Measurements from ENCODE around the gene PEX14.

Gene PEX14

GRCh38 chr1:10612436-10613160, 137.8 kb downstream of the PEX14 start:
- H3K9me3 ChIP-seq (ENCODE audit: control insufficient read depth, low read length): no peaks in the 10 kb centered on the region
- peaks cover 5% of the 10 kb centered on the region for H3K36me3 ChIP-seq (ENCODE audit: control insufficient read depth, insufficient read depth, low read length)
- no peak overlapping the region for H3K27ac ChIP-seq (ENCODE audit: insufficient read depth, low read length, poor library complexity, severe bottlenecking)
- H3K4me1 ChIP-seq (ENCODE audit: control insufficient read depth, insufficient read depth, low read length, poor library complexity, severe bottlenecking): no peaks in the 10 kb centered on the region
- no peak for DNase-seq
- H3K27me3 ChIP-seq (replicated peaks; ENCODE audit: control insufficient read depth, insufficient read depth, low read length, poor library complexity, severe bottlenecking): no peaks in the 10 kb centered on the region
- no peak overlapping the region for H3K4me3 ChIP-seq (ENCODE audit: insufficient read depth, low read depth, low read length, poor library complexity, severe bottlenecking)

GRCh38 chr1:10613340-10613739, 138.6 kb downstream of the PEX14 start:
- Histone ChIP-seq H3K4me1 (ENCODE audit: control insufficient read depth, insufficient read depth, low read length, poor library complexity, severe bottlenecking) (no peaks in the 10 kb centered on the region), H3K36me3 (ENCODE audit: control insufficient read depth, insufficient read depth, low read length) (peaks cover 11% of the 10 kb centered on the region), H3K9me3 (ENCODE audit: control insufficient read depth, low read length) (no peaks in the 10 kb centered on the region), H3K27ac (ENCODE audit: insufficient read depth, low read length, poor library complexity, severe bottlenecking) (no peak overlapping the region), H3K4me3 (ENCODE audit: insufficient read depth, low read depth, low read length, poor library complexity, severe bottlenecking) (no peak overlapping the region), H3K27me3 (replicated peaks; ENCODE audit: control insufficient read depth, insufficient read depth, low read length, poor library complexity, severe bottlenecking) (no peaks in the 10 kb centered on the region)
- no peak for DNase-seq

GRCh38 chr1:10613861-10614260, 139.1 kb downstream of the PEX14 start:
- Histone ChIP-seq H3K27me3 (replicated peaks; ENCODE audit: control insufficient read depth, insufficient read depth, low read length, poor library complexity, severe bottlenecking) (no peaks in the 10 kb centered on the region), H3K9me3 (ENCODE audit: control insufficient read depth, low read length) (no peaks in the 10 kb centered on the region), H3K27ac (ENCODE audit: insufficient read depth, low read length, poor library complexity, severe bottlenecking) (no peak overlapping the region), H3K4me1 (ENCODE audit: control insufficient read depth, insufficient read depth, low read length, poor library complexity, severe bottlenecking) (no peaks in the 10 kb centered on the region), H3K36me3 (ENCODE audit: control insufficient read depth, insufficient read depth, low read length) (peaks cover 17% of the 10 kb centered on the region), H3K4me3 (ENCODE audit: insufficient read depth, low read depth, low read length, poor library complexity, severe bottlenecking) (no peak overlapping the region)
- DNase-seq: no peak

GRCh38 chr1:10614377-10615225, 139.9 kb downstream of the PEX14 start:
- H3K9me3 ChIP-seq (ENCODE audit: control insufficient read depth, low read length): no peaks in the 10 kb centered on the region
- H3K27ac ChIP-seq (ENCODE audit: insufficient read depth, low read length, poor library complexity, severe bottlenecking): no peak overlapping the region
- no peaks in the 10 kb centered on the region for H3K27me3 ChIP-seq (replicated peaks; ENCODE audit: control insufficient read depth, insufficient read depth, low read length, poor library complexity, severe bottlenecking)
- no peaks in the 10 kb centered on the region for H3K4me1 ChIP-seq (ENCODE audit: control insufficient read depth, insufficient read depth, low read length, poor library complexity, severe bottlenecking)
- H3K36me3 ChIP-seq (ENCODE audit: control insufficient read depth, insufficient read depth, low read length): peaks cover 21% of the 10 kb centered on the region
- DNase-seq: no peak
- H3K4me3 ChIP-seq (ENCODE audit: insufficient read depth, low read depth, low read length, poor library complexity, severe bottlenecking): no peak overlapping the region

- Histone ChIP-seq H3K27ac (ENCODE audit: insufficient read depth, low read length, poor library complexity, severe bottlenecking) (no peak overlapping the region), H3K4me1 (ENCODE audit: control insufficient read depth, insufficient read depth, low read length, poor library complexity, severe bottlenecking) (no peaks in the 10 kb centered on the region), H3K4me3 (ENCODE audit: insufficient read depth, low read depth, low read length, poor library complexity, severe bottlenecking) (no peak overlapping the region), H3K9me3 (ENCODE audit: control insufficient read depth, low read length) (no peaks in the 10 kb centered on the region), H3K27me3 (replicated peaks; ENCODE audit: control insufficient read depth, insufficient read depth, low read length, poor library complexity, severe bottlenecking) (no peaks in the 10 kb centered on the region), H3K36me3 (ENCODE audit: control insufficient read depth, insufficient read depth, low read length) (peaks cover 21% of the 10 kb centered on the region)
- no peak for DNase-seq
These were observed 140.6 kb downstream of the PEX14 start for GRCh38 chr1:10615332-10615731.

GRCh38 chr1:10615932-10616671, 141.4 kb downstream of the PEX14 start:
- Histone ChIP-seq H3K27me3 (replicated peaks; ENCODE audit: control insufficient read depth, insufficient read depth, low read length, poor library complexity, severe bottlenecking) (no peaks in the 10 kb centered on the region), H3K9me3 (ENCODE audit: control insufficient read depth, low read length) (no peaks in the 10 kb centered on the region), H3K27ac (ENCODE audit: insufficient read depth, low read length, poor library complexity, severe bottlenecking) (no peak overlapping the region), H3K36me3 (ENCODE audit: control insufficient read depth, insufficient read depth, low read length) (peaks cover 21% of the 10 kb centered on the region), H3K4me1 (ENCODE audit: control insufficient read depth, insufficient read depth, low read length, poor library complexity, severe bottlenecking) (no peaks in the 10 kb centered on the region), H3K4me3 (ENCODE audit: insufficient read depth, low read depth, low read length, poor library complexity, severe bottlenecking) (no peak overlapping the region)
- DNase-seq: no peak

GRCh38 chr1:10616696-10617095, 141.9 kb downstream of the PEX14 start:
- H3K27ac ChIP-seq (ENCODE audit: insufficient read depth, low read length, poor library complexity, severe bottlenecking): no peak overlapping the region
- H3K9me3 ChIP-seq (ENCODE audit: control insufficient read depth, low read length): no peaks in the 10 kb centered on the region
- no peak overlapping the region for H3K4me3 ChIP-seq (ENCODE audit: insufficient read depth, low read depth, low read length, poor library complexity, severe bottlenecking)
- no peaks in the 10 kb centered on the region for H3K4me1 ChIP-seq (ENCODE audit: control insufficient read depth, insufficient read depth, low read length, poor library complexity, severe bottlenecking)
- peaks cover 21% of the 10 kb centered on the region for H3K36me3 ChIP-seq (ENCODE audit: control insufficient read depth, insufficient read depth, low read length)
- H3K27me3 ChIP-seq (replicated peaks; ENCODE audit: control insufficient read depth, insufficient read depth, low read length, poor library complexity, severe bottlenecking): no peaks in the 10 kb centered on the region
- no peak for DNase-seq

GRCh38 chr1:10617318-10617717, 142.6 kb downstream of the PEX14 start:
- no peak overlapping the region for H3K4me3 ChIP-seq (ENCODE audit: insufficient read depth, low read depth, low read length, poor library complexity, severe bottlenecking)
- H3K27ac ChIP-seq (ENCODE audit: insufficient read depth, low read length, poor library complexity, severe bottlenecking): no peak overlapping the region
- peaks cover 21% of the 10 kb centered on the region for H3K36me3 ChIP-seq (ENCODE audit: control insufficient read depth, insufficient read depth, low read length)
- no peaks in the 10 kb centered on the region for H3K9me3 ChIP-seq (ENCODE audit: control insufficient read depth, low read length)
- H3K4me1 ChIP-seq (ENCODE audit: control insufficient read depth, insufficient read depth, low read length, poor library complexity, severe bottlenecking): no peaks in the 10 kb centered on the region
- H3K27me3 ChIP-seq (replicated peaks; ENCODE audit: control insufficient read depth, insufficient read depth, low read length, poor library complexity, severe bottlenecking): no peaks in the 10 kb centered on the region
- DNase-seq: no peak

GRCh38 chr1:10617931-10618885, 143.5 kb downstream of the PEX14 start:
- no peaks in the 10 kb centered on the region for H3K9me3 ChIP-seq (ENCODE audit: control insufficient read depth, low read length)
- no peak overlapping the region for H3K4me3 ChIP-seq (ENCODE audit: insufficient read depth, low read depth, low read length, poor library complexity, severe bottlenecking)
- peaks cover 23% of the 10 kb centered on the region for H3K36me3 ChIP-seq (ENCODE audit: control insufficient read depth, insufficient read depth, low read length)
- no peaks in the 10 kb centered on the region for H3K27me3 ChIP-seq (replicated peaks; ENCODE audit: control insufficient read depth, insufficient read depth, low read length, poor library complexity, severe bottlenecking)
- no peak for DNase-seq
- no peaks in the 10 kb centered on the region for H3K4me1 ChIP-seq (ENCODE audit: control insufficient read depth, insufficient read depth, low read length, poor library complexity, severe bottlenecking)
- no peak overlapping the region for H3K27ac ChIP-seq (ENCODE audit: insufficient read depth, low read length, poor library complexity, severe bottlenecking)

Data from effector memory CD4-positive, alpha-beta T cell (primary cell).